HG03108 (cell line): ENCODE measurements around the gene ATXN1.

Source experiments
- ATAC-seq: cut with Tn5 transposase; IDR thresholded peaks from one replicate; pipeline ENCODE4 v1.9.1; 2021; ENCODE audit warnings: moderate library complexity; ENCODE audit not compliant: unreplicated experiment

Gene ATXN1

DNA sequence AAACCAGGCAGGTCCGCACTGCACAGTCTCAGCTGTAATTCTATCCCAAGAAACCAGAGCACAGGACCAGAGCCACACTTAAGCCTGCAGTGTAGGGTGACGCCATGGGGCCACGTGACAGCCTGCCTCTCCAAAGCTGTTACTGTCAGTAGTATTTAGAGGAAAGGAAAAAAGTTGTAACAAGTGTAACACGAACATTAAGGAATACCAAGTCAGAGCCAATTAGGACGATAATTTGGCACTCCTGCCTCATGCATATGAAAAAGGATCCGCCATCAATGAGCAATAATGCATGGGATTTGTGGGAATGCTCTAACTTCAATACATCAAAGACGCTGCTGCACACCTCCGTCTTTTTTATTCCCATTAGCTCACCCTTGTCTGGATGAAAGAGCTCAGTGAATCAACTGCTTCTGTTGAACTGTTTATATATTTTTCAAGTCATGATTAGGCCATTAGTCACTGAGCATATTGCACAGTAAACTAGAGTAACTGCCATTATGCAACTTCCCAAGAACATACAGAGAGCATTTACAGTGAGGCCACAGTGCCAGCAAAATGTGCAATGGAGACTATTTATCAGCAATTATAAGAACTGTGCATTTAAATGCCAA lies 79.9 kb downstream of the ATXN1 start:
- ATAC-seq: no peak

DNA sequence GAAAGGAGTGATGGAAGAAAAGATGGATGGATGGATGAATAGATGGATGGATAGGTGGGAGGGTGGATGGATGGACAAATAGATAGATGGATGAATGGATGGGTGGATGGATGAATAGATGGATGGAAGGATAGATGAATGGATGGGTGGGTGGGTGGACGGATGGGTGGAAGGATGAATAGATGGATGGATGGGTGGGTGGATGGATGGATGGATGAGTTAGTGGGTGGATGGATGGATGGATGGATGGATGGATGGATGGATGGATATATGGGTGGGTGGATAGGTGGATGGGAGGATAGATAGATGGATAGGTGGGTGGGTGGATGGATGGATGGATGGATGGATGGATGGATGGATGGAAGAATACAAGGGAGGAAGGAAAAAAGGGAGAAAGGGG lies 82.2 kb downstream of the ATXN1 start:
- ATAC-seq: no peak

DNA sequence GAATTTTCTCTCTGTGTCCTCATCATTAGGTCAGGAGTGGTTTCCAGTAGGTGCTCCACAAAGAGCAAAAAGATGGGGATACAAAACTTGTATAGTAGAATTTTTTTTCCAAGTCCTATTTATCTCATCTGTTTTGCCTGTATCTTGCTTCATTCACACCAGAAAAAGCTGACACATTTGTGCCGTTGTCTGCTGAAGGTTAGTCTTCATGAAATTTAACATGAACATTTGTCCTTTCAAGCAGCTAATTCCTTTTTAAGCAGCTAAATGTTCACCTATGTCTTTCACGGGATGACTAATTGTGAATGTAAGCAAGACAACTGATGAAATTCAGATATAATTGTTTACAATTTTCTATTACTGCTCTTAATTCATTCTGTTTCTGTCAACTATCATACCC lies 83.8 kb downstream of the ATXN1 start:
- ATAC-seq: no peak

DNA sequence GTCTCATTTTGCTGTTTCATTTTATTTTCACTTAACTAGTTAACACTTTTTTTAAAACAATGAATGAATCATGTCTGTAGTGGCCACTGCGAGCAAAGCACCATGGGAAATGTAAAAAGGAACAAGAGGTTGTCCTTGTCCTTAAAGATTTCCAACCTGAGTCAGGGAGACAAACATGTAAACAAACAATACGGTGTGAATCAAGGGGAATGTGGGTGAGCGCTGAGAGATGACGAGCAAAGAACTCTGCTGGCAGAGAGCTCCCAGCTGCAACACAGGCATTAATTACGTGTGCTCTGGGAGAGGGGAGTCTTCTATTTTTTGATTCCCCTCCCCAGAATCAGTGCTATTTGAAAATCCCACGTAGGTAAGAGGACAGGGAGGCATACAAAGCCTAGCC lies 84.3 kb downstream of the ATXN1 start:
- ATAC-seq: no peak

DNA sequence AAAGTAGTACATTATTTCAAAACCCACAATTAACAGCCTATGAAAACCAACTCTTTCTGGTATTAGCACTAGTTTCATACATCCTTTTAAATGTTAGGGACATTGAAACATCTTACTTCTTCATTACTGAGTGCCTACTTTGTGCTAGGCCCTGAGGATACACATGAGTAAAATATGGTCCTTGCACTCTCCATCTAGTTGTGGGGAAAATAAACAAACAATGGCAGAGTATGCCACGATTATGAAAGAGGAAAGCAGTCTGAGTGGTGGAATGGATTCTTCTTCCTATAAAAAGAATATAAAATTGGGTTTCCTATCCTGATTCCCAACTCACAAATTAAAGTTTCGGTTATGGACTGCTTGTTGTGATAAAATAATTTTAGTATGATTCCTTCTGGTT lies 84.9 kb downstream of the ATXN1 start:
- no peak for ATAC-seq

DNA sequence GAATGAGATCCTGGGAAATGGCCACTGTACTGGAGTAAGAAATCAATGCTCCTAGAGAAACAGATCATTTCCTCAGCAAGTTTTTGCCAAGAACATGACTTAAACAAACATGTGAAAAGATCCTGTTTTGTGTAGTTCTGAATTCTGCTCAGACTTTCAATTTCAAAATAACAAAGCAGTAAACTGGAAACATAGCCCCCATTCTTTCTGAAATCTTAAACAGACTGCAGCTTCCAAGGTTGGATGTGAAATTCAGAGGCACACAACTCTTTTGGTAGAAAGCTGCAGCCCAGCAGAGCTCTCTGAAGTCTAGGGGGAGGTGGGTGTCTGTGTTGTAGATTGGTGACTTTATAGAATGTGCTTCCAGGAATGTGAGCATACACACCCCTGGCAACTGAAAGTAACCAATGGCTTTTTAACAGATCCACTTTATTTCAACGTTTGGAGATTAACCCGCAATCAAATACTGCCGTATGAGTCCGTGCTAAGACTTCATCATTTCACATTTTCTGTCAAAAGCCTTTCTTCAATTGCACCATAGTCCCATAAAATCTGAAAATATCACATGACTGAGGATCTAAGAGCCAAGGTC lies 86.4 kb downstream of the ATXN1 start:
- ATAC-seq: no peak

DNA sequence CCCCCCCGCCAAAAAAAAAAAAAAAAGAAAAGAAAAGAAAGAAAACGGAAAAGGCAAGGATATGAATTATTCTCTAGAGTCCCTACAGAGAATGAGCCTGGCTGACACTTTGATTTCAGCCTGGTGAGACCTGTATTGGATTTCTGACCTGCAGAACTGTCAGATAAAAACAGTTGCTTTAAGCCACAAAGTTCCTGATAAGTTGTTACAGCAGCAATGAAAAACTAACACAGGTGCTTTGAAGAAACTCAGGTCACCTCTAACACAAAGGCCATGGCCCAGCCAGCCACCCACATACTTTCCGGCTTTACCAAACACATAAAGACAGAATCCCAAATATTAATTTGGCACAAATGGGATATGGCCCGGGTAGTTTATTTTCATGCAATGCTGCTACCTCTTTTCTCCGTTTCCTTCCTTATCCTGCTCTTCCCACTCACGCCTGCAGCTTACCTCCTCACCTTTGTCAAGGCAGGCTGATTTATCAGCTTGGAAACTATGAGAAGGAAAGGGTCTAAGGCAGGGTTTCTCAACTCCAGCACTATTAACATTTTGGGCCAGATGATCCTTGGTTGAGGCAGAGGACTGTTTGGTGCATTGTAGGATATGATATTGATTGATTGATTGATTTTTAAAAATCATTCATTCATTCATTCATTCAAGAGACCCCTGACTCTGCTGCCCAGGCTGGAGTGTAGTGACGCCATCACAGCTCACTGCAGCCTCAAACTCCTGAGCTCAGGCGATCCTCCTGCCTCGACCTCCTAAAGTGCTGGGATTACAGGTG lies 88.1 kb downstream of the ATXN1 start:
- no peak for ATAC-seq

DNA sequence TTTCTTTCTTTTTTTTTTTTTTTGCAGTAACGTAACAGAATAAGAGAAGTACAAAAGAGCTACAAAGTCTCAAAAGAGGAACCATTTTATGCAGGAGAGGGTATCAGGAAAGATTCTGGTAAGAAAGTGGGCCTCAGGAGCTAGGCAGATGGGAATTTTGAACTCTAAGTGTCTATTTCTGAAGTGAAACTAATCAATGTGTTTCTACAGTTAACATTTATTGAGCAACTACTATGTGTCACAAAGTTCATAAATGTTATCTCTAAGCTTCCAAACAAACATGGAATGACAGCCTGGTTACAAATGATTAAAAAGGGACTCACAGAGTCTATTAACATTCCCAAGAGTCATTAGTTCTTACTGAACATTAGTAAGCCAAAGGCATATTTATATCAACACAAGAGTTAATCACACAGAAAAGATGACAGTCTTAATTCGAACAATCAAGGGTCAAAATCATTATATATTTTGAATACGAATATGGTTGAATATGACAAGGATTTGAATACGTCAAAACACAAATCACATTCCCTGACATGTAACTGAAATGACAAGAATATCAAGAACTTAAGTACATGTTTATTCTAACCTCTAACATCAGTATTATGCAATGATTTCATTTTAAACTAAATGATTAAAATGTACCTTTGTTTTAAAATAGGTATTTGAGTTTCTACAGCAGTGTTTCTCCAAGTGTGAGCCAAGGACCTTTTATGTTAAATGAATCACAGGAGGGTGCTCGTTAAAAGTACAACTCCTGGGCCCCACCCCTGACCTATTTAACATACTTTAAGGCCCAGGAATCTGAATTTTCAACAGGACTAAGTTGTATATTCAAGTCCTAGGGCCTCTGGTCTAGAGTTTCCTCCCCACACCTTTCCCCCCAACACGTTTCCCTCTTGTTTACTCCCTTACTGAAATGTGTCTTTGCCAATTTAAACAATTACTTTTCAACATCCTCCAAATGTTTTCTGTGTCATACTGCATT lies 89.7 kb downstream of the ATXN1 start:
- ATAC-seq: no peak

DNA sequence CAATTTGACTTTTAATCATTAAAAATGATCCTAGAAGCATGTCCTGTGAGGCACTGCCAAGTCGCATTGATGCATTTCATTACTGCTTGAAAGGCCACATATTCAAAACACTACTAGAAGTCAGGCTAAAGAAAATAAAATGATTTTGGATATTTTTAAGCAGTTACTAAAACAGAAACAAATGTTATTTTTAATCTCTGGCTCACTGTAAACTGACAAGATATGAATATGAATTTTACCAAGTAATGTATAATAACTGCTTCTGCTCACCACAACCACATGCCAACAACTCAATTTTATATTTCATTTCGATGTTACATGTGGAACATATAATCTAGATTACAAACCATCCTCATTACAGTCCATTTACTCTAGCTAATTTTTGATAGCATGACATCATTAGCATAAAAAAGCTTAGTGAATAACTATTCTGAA lies 90.6 kb downstream of the ATXN1 start:
- ATAC-seq: no peak

DNA sequence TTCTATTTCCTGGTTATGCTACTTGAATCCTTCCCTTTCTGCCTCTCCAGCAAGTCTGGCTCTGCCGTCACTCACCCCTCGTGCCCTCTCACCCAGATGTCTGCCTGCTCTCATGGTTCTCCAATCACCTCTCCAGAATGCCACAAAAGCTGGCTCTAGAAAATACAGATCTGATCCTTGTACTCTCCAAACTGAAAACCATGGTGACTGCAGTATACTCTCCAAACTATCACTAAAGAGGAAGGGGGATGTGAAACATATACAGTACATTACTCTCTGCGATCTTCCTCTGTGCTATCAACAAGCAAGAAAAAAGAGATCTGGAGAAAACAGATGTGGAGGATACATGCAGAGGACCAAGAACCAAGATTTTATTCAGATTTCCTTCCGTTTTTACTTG lies 91.1 kb downstream of the ATXN1 start:
- no peak for ATAC-seq

DNA sequence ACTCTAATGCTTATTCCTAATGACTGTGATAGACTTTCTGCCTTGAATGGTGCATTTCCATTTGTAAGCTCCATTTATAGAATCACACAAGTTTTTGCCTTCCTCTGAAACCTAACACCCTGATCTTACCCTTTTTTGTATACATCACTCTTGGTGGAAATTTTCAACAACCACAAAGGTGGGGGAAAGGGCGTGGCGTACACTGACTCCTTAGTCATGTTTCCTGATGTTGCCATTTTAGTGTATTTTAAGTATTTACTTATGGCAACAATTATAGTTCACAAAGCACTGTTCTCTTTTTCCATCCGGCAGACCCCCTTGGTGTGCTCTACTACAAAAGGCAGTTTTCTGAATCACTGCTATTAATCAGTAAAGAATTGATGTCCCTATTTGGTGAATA lies 92.0 kb downstream of the ATXN1 start:
- no peak for ATAC-seq

DNA sequence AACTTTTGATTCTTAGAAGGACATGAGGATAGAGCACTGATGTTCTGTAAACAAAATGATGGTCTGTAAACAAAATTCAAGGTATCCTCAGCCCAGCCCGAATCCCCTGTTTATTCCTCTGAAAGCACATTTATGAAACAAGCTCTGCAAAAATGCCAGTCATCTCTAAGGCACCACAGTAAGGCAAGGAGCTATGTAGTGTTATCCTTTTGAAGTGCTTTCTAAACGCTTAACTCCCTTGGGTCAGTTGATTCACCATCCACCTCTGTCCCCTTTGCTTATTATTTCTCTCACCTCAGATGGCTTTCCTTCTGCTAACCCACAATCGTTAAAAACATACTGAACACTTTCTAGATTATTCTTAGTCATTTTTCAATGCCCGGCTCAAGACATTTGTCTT lies 93.8 kb downstream of the ATXN1 start:
- ATAC-seq: no peak

DNA sequence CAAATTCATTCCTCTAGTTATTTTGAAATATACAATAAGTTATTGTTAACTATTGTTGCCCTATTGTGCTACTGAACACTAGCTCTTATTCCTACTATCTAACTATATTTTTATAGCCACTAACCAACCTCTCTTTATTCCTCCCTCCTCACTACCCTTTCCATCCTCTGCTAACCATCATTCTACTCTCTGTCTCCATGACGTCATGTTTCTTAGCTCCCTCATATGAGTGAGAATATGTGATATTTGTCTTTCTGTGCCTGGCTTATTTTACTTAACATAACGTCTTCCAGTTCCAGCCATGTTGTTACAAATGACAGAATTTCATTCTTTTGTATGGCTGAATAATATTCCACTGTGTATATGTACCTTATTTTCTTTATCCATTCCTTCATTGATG lies 95.3 kb downstream of the ATXN1 start:
- no peak for ATAC-seq

DNA sequence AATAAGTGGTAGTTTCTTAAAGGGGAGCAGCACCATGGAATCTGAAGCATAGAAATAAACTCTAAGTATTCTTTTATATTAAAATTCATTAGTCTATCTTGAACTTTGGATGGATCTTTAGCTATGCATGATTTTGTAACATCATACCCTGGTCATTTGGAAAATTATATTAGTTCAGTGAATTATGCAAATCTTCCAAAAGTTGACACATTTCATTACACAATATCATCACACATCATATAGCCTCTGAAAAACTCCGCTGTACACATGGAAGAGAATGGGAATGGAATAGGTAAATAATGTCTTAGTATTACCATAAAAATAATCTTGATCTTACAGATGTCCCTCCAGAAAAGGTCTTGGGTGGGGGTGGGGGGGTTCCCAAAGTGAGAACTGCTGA lies 96.1 kb downstream of the ATXN1 start:
- no peak for ATAC-seq

DNA sequence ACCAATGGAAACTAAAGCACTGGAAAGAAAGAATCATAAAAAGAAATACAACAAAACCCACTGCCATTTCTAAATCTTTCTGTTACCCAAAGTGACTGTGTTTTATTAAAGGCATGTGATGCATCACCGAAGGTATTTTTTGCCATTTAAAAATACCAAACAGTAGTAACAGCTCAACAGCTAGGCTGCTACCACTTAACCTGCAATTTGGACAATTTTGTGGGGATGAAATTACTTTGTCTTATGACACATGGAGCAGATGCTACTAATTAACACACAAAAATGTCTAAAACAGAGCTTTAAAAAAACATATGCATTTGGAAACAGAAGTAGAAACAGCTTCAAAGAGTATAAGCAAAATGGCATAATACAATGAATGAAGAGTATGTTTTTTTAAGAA lies 97.4 kb downstream of the ATXN1 start:
- ATAC-seq: no peak

DNA sequence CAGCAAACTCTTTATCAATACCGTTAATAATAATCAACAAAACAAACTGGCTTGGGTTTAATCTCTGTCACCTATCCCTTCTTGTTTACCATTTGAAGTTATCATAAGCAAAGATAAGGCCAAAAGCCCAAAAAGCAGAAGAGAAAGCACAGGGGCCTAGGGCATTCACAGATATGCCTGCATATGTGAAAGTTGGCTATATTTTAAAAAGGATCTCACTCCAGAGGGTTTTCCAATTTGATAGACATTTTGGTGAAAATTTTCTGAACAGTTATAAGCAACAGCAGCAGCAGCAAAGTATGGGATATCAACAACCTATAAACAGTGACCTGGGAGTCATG lies 101.1 kb downstream of the ATXN1 start:
- ATAC-seq: no peak

DNA sequence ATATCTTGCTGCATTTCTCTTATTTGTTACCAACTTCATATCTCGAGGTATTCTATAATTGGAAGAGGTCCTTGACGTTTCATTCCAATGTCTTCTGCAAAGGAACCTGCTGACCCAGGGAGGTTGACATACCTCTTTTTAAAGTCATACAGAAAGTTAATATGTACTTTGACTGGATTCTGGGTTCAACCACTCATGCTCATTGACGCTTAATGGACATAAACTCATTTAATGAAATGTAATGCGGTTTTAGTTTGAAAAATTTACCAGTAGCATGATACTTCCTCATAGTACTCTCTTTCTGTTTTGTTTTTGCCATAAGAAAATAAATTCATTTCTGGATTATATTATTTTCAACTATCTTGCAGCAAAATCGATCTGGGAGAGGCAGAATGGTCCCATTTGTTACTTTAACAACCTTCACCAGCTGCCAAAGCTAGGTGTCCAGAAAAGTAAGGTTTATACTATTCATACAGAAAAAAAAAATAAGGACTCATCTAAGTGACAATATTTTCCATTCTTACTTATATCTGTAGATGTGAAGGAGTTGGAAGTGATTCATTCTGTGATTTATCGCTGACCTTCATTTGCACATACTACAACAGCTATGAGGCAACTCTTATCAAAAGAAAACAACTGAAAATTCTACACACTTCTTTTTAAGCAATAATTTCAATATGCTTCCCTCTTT lies 101.6 kb downstream of the ATXN1 start:
- ATAC-seq: no peak

DNA sequence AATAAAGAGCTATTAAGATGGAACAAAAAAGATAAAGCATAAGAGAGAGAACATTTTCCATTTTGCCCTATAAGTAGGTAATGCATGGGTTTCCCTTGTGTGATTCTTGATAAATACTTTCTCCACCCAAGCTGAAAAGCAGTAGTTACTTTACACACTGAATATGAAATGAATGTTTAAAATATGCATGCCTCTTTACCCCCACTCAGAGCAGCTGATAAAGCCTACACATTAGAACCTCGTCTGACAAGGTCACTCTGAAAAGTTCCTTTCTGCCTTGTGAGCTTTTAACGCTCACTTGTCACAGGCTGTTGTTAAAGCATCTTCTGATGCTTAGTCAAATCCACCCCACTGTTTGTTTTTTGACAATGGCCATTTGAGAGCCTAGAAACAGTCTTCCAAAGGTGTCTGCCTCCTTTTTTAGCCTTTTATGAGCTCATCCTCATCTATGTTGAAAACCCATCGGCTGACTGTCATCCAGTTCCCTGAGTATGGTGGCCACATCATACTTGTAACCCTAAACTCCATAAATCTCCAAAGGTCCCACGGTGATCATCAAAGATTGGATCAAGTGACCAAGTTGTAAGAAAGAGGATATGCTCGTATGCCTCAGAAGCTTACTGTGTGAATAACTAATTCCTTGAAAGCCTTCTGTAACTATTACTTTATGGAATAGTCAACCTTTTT lies 102.8 kb downstream of the ATXN1 start:
- no peak for ATAC-seq

DNA sequence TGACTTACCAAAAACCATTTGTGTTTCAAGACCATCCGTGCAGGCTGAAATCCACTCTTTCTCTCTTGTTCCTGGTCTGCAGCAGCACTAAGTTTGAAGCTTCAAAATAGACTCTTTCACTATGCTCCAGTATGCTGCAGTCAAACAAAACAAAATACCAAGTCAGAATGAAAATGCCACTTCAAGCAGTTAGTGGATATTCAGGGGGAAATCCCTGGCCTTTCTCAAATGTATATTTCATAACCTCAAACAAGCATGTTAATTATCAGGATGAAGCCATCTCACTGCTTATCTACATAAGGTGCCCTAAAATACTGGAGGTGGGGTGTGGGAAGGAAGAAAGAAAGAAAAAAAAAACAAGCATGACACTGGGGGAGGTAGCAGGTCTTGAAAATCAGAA lies 103.5 kb downstream of the ATXN1 start:
- no peak for ATAC-seq

DNA sequence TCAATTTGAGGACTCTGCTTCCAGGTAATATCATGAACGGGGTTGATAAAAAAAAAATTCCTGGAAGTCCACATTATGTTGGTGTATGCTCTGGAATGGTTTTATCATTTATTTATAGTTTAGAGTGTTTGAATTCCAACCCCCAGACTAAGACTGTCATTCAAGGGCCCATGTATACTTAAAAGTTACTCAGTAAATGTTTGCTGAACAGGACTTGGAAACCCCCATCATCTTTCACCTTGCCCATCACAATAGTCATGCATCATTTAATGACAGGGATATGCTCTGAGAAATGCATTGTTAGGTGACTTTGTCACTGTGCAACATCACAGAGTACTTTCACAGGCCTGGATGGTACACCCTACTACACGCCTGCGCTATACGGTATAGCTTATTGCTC lies 104.8 kb downstream of the ATXN1 start:
- ATAC-seq: no peak
